ENCODE results near the gene MFAP2. TPM values are rescaled to one million over a fixed set of nuclear protein-coding genes. Genes with fewer than 3 reads are reported as not detected.

MFAP2 gene
- total RNA-seq, 4 donors from 2014 or later, result 1.4 to 21.1 (median 9.1) TPM

DNA sequence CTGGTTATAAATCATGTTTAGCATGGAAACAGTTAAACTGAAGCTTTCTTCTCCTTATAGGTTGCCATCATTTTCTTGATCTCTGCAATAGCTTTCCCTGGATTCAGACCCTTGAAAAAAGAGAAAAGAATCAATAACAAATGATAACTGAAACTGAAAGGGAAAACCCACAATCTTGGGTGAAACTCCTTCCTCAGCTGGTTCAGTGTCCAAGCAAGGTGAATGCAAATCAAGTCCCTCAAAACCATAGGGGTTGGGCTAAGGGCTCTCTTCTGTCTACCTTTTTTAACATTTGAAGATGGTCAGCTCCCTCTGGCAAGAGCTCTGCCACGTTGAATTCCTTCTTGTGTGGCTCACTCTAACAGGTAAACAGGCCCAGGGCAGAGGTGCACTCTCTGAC, 38.4 kb upstream of the MFAP2 start:
- intact Hi-C loops (cut with DNase I), result no loop called here
- Histone ChIP-seq H3K27ac (no peak overlapping the region), H3K27me3 (no peaks in the 10 kb centered on the region), H3K4me3 (replicated peaks in 1 of 3) (no peak overlapping the region), H3K9me3 (no peaks in the 10 kb centered on the region), H3K4me1 (no peaks in the 10 kb centered on the region), H3K36me3 (peaks cover 49 to 50% of the 10 kb centered on the region in 2 donors)
- DNase-seq, result no peak
- 32 to 33% methylated on average over 1 of the region's 1 CpG for WGBS, 2 donors
- TF ChIP-seq CTCF (IDR thresholded peaks at IDR 0.05), result no peak
- no peak for TF ChIP-seq POLR2A (IDR thresholded peaks at IDR 0.05)

- TF ChIP-seq CTCF (IDR thresholded peaks at IDR 0.05) (no peak), POLR2A (IDR thresholded peaks at IDR 0.05) (no peak)
- H3K27me3 ChIP-seq, result no peaks in the 10 kb centered on the region
- peaks cover 36 to 40% of the 10 kb centered on the region in 2 donors for H3K36me3 ChIP-seq
- H3K4me3 ChIP-seq (replicated peaks in 1 of 3), result no peak overlapping the region
- no peak for DNase-seq
- H3K4me1 ChIP-seq, result peaks cover 0 to 2% of the 10 kb centered on the region in 2 donors
- intact Hi-C loops (cut with DNase I), result no loop called here
- no peaks in the 10 kb centered on the region for H3K9me3 ChIP-seq
- H3K27ac ChIP-seq, result no peak overlapping the region
- WGBS, 2 donors, result 97 to 98% methylated on average over 7 of the region's 7 CpGs
Observed at GRCh38 chr1:17017435-17017834, 37.0 kb upstream of the MFAP2 start.

- no peak overlapping the region for H3K4me3 ChIP-seq (replicated peaks in 1 of 3)
- intact Hi-C loops (cut with DNase I), result no loop called here
- no peaks in the 10 kb centered on the region for H3K9me3 ChIP-seq
- DNase-seq, result no peak
- H3K27ac ChIP-seq, result no peak overlapping the region
- TF ChIP-seq CTCF (IDR thresholded peaks at IDR 0.05) (no peak), POLR2A (IDR thresholded peaks at IDR 0.05) (no peak)
- no peaks in the 10 kb centered on the region for H3K27me3 ChIP-seq
- peaks cover 0 to 6% of the 10 kb centered on the region in 2 donors for H3K4me1 ChIP-seq
- 54 to 68% methylated on average over 5 of the region's 5 CpGs for WGBS, 2 donors
- H3K36me3 ChIP-seq, result peaks cover 25 to 28% of the 10 kb centered on the region in 2 donors
Observed at GRCh38 chr1:17016317-17016661, 35.9 kb upstream of the MFAP2 start.

DNA sequence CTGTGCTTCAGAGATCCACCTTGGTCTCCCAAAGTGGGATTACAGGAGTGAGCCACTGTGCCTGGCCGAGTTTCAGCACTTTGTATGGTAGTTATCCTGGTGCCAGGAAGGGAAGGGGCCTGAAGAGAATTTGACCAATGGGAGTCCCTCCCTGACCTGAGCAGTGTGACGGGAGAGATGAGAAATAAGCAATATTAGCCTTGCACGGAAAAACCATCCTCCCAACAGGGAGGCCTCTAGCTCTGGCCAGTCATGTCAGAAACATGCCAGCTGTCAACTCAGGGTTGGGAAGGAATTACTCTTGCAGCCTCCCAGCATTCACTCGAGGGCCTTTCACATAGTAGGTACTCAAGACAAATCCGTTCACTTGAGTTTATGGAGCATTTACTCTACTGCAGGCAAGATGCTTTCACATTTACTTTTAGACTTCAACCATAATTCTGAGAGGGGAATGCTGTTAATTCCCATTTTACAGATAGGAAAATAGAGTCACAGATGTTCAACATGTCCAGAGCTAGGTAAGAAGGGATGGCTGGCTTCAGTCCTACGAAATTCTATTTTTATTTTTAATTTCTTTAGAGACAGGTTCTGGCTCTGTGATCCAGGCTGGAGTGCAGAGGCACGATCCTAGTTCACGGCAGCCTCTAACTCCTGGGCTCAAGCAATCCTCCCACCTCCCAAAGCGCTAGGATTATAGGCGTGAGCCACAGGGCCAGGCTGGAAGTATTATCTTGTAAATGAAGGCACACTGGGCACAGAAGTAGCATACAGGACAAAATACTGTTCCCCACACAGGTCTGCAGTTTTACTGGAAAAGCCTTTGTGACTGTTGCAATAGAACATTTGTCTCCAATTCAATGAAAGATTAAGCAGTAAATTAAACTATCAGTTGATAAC, 34.5 kb upstream of the MFAP2 start:
- peaks cover 11 to 15% of the 10 kb centered on the region in 2 donors for H3K36me3 ChIP-seq
- H3K4me3 ChIP-seq (replicated peaks in 1 of 3), result no peak overlapping the region
- no peak for TF ChIP-seq POLR2A (IDR thresholded peaks at IDR 0.05)
- TF ChIP-seq CTCF (IDR thresholded peaks at IDR 0.05), result no peak
- no peaks in the 10 kb centered on the region for H3K27me3 ChIP-seq
- WGBS, 2 donors, result 68 to 73% methylated on average over 10 of the region's 10 CpGs
- no peak for DNase-seq
- H3K4me1 ChIP-seq, result peaks cover 10 to 19% of the 10 kb centered on the region in 2 donors
- intact Hi-C loops (cut with DNase I), result no loop called here
- no peak overlapping the region for H3K27ac ChIP-seq
- no peaks in the 10 kb centered on the region for H3K9me3 ChIP-seq
